ENCODE results near the gene CXCL16.

Gene CXCL16

DNA sequence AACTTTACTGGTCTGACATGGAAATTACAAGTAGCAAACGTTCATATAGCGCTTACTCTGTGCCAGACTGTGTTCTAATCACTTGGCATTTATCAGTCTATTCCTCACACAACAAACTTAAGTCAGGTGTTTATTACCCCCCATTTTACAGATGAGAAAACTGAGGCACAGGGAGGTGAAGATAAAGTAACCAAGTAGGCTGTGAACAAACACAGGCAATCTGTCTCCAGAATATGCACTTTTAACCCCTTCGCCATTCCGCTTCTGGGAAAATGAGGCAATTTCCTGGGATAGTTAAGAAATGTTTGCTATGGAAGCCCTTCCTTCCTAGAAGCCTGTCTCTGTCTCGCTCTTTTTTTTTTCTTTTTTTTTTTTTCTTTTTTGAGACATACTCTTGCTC lies 12.2 kb upstream of the CXCL16 start:
- no peak for DNase-seq (ENCODE audit: low read depth in 3 of 3)

DNA sequence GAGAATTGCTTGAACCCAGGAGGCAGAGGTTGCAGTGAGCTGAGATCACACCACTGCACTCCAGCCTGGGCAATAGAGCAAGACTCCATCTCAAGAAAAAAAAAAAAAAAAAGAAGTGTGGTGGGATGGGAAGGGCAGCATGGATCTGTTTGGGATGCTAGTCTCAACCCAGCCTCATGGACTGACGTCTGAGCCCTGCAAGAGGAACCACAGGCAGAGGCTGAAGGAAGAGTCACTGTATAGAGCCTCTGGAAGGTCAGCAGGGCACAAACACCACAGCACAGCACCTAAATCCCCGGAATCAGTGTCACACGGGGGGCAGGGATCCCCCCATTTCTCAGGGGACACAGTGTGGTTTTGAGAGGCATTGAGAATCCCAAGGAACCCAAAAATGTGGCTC lies 10.9 kb upstream of the CXCL16 start:
- no peak for DNase-seq (ENCODE audit: low read depth in 3 of 3)

DNA sequence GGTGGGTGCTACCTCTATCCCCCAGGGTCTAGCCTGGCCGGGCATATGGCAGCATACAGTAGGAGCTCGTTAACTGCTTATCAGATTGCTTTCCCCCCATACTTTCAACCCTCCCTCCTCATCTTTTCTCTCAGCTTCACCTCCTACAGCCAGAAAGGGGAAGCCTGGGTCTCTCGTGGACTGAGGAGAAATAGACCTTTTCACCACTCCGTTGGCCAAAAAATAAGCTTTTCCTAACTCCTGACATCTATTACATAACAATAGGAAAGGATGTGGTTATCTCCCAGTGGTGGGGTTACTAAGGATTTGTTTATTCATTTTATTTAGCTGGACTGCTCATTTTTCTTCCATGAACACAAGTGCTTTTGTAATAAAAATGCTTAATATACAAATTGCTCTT lies 9.0 kb upstream of the CXCL16 start:
- no peak for DNase-seq (ENCODE audit: low read depth in 3 of 3)

DNA sequence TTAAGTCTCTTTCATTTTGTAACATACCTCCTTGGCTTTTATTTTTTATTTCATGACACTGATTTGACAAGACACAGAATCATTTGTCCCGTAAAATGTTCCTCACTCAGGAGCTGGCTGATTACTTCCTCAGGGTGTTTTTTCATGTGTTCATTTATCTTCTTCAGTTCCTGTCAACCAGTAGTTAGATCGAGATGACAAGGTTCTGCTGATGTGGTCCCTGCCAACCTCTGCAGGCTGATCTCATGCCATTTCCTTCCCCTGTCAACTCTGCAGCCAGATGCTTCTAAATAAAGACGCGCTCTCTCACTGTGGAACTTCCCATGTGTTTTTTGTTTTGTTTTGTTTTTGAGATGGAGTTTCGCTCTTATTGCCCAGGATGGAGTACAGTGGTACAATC lies 8.1 kb upstream of the CXCL16 start:
- no peak for DNase-seq (ENCODE audit: low read depth in 3 of 3)

DNA sequence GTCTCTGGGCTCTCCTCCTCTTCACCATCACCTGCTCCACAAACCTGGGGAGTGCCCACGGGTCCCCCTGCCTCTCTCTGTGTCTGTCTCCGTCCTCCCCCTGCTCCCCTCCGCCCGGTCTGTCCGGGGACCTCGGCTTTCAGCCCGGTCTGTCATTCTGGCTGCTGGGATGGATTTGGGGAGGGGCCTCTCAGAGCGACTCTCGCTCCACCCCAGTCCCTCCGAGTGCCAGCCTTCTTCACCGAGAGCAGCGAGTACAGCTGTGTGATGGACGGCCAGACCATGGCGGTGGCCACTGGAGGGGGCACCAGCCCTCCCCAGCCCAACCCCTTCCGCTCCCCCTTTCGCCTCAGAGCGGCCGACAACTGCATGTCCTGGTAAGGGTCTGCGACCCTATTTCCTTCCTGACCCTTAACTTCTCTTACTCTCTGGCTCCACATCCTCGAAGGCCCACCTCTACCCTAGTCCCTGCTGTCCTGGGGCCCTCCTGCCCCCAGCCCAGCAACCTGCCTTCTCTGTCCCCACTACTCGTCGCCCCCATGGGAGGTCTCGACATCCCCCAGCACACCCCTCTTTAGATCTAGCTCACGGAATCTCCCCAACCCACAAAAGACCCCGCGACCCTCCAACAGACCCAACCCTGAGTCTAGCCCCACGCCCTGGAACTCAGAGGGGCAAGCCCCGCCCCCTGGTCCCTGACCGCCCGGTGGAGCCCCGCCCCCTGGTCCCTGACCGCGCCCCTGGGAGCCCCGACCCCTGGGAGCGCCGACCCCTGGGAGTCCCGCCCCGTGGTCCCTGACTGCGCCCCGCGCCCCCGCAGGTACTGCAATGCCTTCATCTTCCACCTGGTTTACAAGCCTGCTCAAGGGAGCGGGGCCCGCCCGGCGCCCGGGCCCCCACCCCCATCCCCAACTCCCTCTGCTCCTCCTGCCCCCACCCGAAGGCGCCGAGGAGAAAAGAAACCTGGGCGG lies 5.6 kb upstream of the CXCL16 start:
- no peak for DNase-seq (ENCODE audit: low read depth in 3 of 3)

DNA sequence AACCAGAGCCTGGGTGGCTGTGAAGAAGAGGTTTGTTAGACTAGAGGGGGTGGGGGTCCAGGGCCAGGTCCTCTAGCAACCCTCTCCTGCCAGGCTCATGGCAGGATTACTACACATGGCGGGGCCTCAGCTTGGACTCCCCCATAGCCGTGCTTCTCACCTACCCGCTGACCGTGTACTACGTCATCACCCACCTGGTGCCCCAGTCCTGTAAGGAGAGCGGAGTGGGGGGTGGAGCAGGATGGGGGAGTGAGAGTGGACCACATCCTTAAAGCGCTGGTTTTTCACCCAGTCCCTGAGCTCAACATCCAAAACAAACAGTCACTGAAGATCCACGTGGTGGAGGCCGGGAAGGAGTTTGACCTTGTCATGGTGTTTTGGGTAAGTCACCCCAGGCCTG lies 4.2 kb upstream of the CXCL16 start:
- DNase-seq (ENCODE audit: low read depth in 3 of 3), result no peak

DNA sequence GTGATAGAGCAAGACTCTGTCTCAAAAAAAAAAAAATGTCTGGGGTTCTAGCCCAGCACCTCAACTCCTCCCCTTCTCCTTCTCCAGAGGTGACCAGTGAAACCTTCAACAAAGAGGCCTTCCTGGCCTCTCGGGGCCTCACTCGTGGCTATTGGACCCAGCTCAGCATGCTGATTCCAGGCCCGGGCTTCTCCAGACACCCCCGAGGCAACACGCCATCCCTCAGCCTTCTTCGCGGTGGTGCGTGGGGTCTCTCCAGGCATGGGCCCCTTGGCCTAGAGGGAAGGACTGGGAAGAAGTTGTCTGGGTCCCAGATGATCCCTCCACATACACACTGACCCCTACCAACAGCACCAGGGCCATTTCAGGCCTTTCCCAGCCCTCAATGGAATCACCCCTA lies 3.5 kb upstream of the CXCL16 start:
- DNase-seq (ENCODE audit: low read depth in 3 of 3), result no peak

DNA sequence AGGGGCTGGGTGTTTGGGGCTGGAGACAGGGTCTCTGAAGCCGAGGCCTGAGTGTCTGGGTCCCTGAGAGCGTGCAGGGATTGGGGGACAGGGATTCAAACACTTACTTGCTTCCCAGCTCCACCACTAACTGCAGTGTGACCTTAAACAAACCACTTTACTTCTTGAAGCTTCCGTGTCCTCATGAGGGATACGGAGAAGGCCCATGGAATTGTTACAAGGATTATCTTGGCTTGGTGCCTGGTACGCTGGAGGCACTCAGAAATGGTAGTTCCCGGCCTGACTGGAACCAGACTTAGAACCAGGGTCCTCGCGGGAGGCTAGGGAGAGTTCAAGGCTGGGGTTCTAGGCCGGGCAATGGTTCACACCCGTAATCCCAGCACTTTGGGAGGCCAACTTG lies 2.9 kb upstream of the CXCL16 start:
- DNase-seq (ENCODE audit: low read depth in 3 of 3), result no peak

DNA sequence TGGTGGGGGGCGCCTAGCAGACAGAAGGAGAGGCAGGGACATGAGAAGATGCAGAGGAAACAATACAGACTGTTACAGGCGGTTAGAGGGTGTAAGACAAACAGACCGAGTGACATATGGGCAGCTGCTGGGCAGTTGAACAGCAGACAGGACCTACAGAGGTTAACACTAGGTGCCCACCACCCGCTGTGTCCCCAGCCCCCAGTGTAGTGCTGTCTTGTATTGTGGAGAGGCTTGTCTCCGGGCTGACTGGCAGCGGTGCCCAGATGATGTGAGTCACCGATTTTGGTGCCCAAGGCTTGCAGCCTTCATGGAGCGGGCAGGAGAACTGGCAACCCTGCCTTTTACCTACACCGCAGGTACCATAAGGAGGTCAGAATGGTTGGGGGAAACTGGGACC lies 2.4 kb upstream of the CXCL16 start:
- no peak for DNase-seq (ENCODE audit: low read depth in 3 of 3)

DNA sequence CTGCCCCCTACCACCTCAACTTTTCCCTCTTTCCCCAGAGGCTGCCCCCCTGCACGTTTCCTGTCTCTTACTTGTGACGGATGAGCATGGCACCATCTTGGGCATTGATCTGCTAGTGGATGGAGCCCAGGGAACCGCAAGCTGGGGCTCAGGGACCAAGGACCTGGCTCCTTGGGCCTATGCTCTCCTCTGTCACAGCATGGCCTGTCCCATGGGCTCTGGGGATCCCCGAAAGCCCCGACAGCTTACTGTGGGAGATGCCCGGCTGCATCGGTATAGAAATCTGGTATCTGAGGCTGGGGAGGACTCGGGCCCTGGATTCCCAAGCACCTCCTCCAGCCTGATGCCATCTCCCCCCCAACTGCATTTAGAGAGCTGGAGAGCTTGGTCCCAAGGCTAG lies 1.8 kb upstream of the CXCL16 start:
- no peak for DNase-seq (ENCODE audit: low read depth in 3 of 3)

DNA sequence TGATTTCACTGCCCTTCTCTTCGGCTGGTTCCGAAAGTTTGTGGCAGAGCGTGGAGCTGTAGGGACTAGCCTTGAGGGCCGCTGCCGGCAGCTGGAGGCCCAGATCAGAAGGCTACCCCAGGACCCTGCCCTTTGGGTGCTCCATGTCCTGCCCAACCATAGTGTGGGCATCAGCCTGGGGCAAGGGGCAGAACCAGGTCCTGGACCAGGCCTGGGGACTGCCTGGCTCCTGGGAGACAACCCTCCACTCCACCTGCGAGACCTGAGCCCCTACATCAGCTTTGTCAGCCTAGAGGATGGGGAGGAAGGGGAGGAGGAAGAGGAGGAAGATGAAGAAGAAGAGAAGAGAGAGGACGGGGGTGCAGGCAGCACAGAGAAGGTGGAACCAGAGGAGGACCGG lies 856 bp upstream of the CXCL16 start:
- DNase-seq (ENCODE audit: low read depth in 3 of 3), result no peak

DNA sequence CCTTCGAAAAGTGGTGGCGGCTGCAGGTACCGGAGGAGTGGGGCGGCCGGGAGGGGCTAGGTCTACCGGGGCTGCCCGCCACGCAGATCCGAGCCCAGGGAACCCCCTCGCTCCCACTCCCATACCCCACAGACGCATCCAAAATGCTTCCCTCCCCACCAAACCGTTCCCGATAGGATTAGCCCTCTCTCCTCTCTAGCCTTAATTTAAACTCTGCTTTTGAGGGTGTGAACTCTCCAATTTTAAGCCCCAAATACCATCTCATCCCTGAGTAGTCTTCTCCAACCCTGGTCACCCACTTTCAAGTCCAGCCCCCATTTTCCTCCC lies 260 bp upstream of the CXCL16 start:
- DNase-seq (ENCODE audit: low read depth in 3 of 3), result no peak

DNA sequence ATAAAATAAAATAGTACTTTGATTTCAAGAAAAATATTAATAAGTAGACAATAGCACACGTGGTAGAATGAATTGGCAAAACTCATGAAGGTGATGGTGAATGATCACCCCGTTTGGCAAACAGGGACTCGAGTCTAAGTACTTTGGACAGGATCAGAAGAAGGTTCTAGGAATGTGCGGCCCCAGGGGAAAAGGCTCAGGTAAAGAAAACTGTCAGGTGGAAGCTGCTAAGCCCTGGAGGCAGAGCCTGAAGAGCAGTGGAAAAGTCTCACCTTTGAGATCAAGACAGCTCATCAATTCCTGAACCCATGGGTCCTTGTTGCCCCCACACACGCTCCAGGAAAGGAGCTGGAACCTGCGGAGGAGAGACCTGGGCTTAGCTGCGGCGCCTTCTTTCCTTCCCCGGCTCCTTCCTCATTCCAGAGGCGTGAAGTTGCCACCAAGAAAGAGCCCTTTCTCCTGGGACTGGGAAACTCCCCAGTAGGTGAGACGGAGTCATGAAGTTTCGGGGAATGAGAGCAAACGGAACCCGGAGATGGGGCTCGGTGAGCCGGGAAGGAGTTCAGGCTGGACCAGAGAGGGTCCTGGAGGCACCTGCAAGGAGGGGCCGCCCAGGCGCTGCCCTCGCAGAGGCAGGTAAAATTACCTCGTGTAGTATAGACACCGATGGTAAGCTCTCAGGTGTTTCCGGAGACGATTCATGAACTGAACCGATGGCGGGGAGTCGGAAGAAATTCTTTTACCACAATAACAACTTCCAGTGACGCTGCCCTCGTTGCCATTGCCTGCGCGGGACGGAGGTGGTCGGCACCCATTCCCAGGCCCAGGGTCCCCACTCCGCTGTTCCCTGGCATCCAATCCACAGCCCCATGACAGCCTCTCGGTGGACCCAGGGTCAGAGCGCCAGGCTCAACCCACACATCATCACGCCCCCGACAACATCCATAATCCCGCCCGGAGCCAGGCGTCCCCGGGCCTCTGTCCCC lies 1.3 kb downstream of the CXCL16 start:
- DNase-seq (ENCODE audit: low read depth in 3 of 3), result no peak

DNA sequence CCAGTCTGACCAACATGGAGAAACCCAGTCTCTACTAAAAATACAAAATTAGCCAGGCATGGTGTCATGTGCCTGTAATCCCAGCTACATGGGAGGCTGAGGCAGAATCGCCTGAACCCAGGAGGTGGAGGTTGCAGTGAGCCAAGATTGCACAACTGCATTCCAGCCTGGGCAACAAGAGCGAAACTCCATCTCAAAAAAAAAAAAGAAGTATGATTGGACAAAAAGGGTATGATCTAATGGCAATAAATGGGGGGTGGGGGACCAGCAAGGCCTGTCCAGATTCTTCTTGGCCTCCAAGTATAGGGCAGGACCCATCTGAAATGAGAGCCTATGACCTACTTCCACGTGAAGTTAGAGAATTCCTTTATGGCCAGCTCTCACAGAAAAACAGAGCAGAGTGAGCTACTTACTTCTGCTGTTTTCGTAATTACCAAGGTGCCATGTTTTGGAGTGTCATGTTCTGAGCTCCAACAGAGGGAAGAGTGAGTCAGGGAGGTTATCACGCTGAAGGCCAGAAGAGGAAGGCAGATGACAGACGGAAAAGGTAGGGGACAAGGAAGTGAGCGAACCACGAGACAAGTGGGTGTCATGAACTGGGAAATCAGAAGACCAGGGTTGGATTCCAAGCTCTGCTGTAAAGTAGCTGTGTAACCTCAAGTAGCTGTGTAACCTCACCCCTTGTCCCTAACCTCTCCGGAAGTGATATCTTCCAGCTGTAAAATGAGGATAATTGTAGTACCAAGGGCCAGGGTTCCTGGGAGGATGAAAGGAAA lies 3.7 kb downstream of the CXCL16 start:
- DNase-seq (ENCODE audit: low read depth in 3 of 3), result no peak

DNA sequence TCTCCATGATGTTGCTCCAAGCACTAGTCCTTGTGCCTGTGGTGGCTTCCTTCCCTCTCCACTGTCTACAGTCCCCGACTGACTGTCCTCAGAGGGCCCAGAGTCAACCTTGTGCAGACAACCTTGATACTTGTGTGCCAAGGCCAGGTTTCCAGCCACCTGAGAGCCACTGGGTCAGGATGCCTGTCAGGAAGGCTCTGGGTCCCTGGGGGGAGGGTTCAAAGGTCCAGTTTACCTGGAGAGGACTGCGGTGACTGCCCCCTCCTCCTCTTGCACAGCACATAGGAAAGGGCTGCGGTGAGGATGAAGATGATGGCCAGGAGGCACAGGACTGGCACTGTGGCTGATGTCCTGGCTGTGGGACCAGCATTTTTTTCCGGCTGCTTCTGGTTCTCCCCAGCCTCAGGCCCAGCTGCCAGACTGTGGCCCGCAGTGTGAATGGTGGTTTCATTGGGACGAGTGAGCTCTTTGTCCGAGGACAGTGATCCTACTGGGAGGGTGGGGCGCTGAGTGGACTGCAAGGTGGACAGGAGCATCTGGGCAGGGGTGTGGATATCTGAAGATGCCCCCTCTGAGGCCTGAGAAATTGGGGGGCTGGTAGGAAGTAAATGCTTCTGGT lies 4.8 kb downstream of the CXCL16 start:
- DNase-seq (ENCODE audit: low read depth in 3 of 3), result no peak

DNA sequence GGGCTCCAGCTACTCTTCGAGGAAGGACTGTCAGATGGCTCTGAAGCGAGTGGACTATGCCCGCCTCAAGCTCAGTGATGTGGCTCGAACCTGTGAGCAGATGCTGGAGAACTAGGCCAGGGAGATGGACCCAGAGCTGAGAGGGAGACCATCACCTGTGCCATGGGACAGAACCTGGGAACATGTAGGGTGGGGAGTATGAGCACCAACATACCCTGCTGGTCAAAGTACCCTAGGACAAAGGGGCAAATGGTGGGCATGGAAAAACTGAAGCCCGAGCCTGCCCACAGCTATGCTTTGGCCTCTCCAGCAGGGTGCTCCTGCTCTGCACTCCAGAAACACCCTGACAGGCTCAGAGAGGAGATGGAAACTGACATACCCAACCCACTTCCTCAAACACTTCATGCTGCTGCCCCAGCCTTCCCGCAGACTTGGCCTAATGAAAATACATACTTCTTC lies 6.6 kb downstream of the CXCL16 start:
- no peak for DNase-seq (ENCODE audit: low read depth in 3 of 3)

DNA sequence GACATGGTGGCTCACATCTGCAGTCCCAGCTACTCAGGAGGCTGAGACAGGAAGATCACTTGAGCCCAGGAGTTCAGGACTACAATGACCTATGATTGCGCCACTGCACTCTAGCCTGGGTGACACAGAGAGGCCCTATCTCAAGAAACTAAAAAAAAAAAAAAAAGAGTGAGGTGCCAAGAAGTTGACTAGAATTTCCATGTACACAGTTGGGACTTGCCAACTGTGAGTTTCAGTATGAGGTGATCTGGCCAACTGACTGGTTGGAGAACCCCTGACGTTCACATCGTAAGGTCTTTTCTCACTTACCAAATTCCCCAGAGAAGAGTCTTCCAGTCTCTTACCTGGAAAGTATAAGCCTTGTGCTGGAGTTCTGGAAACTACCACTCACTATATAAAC lies 11.6 kb downstream of the CXCL16 start:
- no peak for DNase-seq (ENCODE audit: low read depth in 3 of 3)

DNA sequence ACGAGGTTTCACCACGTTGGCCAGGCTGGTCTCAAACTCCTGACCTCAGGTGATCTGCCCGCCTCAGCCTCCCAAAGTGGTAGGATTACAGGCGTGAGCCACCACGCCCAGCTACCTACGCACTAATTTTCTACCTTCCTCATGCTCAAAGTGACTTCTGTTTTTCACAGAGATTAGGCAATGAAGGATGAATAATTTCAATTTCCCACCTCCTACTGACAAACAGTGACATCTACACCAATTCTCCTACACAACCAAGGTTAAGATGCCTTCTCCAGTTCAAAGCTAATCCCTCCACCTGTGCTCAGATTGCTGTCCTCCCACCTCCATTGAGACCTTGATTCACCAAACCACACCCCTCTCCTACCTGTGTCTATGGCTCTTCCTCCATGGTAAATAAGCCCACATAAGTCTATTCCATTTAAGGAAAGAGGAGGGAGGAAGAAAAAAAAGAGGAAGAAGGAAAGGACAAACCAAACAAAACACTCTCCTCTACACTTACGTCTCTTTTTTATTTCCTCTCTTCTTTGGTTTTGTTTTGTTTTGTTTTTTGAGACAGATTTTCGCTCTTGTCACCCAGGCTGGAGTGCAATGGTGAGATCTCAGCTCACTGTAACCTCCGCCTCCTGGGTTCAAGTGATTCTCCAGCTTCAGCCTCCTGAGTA lies 13.9 kb downstream of the CXCL16 start:
- DNase-seq (ENCODE audit: low read depth in 3 of 3), result no peak

DNA sequence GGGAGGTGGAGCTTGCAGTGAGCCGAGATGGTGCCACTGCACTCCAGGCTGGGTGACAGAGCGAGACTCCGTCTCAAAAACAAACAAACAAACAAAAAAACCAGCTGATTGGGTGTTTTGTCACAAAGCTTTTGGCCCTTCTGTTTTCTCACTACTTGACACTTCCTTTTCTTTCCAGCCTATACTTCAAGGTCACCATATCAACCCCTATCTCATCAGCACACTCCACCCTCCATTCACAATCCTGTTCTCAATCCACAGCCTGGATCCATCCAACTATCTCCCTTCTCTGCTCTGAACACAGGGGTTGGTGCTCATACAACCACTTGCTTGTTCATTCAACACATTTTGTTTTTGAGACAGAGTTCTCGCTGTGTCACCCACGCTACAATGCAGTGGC lies 15.1 kb downstream of the CXCL16 start:
- DNase-seq (ENCODE audit: low read depth in 3 of 3), result no peak

DNA sequence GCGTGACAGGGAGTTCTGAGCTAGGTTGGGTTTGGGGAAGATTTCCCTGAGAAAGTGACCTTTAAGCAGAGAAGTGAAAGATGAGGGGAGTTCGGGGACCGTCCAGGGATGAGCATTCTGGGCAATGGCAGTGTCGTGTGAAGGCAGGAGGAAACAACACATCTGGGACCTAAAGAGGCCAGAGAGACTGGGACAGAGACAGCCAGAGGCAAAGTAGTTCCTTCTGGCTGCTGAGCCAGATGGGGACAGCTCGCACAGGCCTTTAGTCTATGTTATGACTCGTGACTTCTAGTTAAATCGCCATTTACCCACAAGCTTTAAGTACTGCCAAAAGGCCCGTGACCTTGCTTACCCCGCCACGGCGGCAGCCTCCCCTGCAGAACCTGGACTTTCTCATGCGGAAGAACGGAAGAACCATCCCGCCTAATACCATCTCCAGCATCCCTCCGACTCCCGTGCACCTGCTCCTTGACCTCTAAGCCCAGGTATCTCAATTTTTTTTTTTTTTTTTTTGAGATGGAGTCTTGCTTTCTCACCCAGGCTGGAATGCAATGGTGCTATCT lies 17.0 kb downstream of the CXCL16 start:
- DNase-seq (ENCODE audit: low read depth in 3 of 3), result no peak
